ENCODE results near the gene MOB1A. TPM values are rescaled to one million over a fixed set of nuclear protein-coding genes. Genes with fewer than 3 reads are reported as not detected.

The MOB1A gene
- total and polyA plus RNA-seq, 2 of the 8 experiments (the other 6 are each of a cell fraction or from before 2014, with no cell fraction given) = 21.6 to 91.7 TPM

DNA sequence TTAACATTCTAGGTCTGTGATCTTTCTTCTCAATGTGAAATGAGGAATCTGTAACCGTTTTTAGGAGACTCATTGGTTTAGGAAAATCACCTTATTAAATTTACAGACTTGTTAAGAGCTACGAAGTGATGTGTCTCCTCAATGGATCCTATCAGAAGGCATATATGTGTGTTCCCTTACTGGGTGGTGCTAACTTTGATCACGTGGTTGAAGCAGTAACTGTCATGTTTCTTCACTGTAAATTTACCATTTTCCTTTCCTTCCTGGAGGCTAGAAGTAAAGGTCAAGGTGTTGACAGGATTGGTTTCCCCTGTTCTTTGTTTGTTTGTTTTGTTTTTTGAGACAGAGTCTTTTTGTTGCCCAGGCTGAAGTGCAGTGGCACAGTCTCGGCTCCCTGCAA is 18.4 kb upstream of the MOB1A start:
- Histone ChIP-seq H3K23ac (ENCODE audit: insufficient read length) (no peak overlapping the region), H2BK20ac (ENCODE audit: low read length) (no peak overlapping the region), H3K27ac (ENCODE audit: low read depth, low read length) (no peak overlapping the region), H3K56ac (replicated peaks; ENCODE audit: insufficient read length, low read depth, low read length) (no peak overlapping the region), H3K4me2 (ENCODE audit: insufficient read depth in 1 of 2, low read depth in 2 of 2, low read length in 2 of 2) (no peak overlapping the region; a peak in 1 of 4 replicates), H2BK120ac (replicated peaks; ENCODE audit: low read depth, low read length) (no peak overlapping the region), H3K4me1 (replicated peaks in 1 of 4; ENCODE audit: control insufficient read depth in 3 of 4, insufficient read depth in 4 of 4, low read length in 3 of 4) (peaks cover 0 to 8% (median 3%) of the 10 kb centered on the region in 4 experiments; a peak in 3 of 7 replicates), H3K27me3 (replicated peaks in 1 of 4; ENCODE audit: control insufficient read depth in 3 of 4, extremely low read depth in 1 of 4, insufficient read depth in 3 of 4, low read length in 3 of 4) (no peaks in the 10 kb centered on the region), H3K9me3 (ENCODE audit: insufficient read depth in 2 of 2, low read depth in 1 of 2, low read length in 1 of 2) (no peaks in the 10 kb centered on the region), H3K79me1 (ENCODE audit: low read depth, low read length) (no peaks in the 10 kb centered on the region), H2BK5ac (ENCODE audit: low read depth, low read length) (no peak overlapping the region), H2BK12ac (ENCODE audit: low read depth, low read length) (peak overlapping the region; percentile 43; the same call in 1 of the 2 replicates), H2AFZ (ENCODE audit: low read length) (no peak overlapping the region), H2AK5ac (ENCODE audit: low read depth, low read length) (peak overlapping the region; percentile 89; the same call in 1 of the 2 replicates), H3K23me2 (ENCODE audit: low read depth, low read length) (peaks cover 8% of the 10 kb centered on the region), H3K4me3 (ENCODE audit: extremely low read depth in 1 of 4, insufficient read depth in 2 of 4, low read depth in 3 of 4, low read length in 4 of 4) (no peak overlapping the region), H3K14ac (ENCODE audit: insufficient read length) (no peak overlapping the region), H3K4ac (replicated peaks; ENCODE audit: insufficient read length, low read depth, low read length) (no peak overlapping the region), H2BK15ac (ENCODE audit: low read length) (no peak overlapping the region), H3K36me3 (ENCODE audit: control insufficient read depth in 2 of 4, insufficient read depth in 4 of 4, low read length in 3 of 4) (peaks cover 0 to 19% (median 0%) of the 10 kb centered on the region in 4 experiments; a peak in 3 of 8 replicates), H4K20me1 (replicated peaks in 1 of 2; ENCODE audit: control insufficient read depth in 1 of 2, insufficient read depth in 2 of 2, low read length in 2 of 2) (peaks cover 15 to 22% of the 10 kb centered on the region in 2 experiments), H3K18ac (ENCODE audit: extremely low read depth, low read length) (no peak overlapping the region), H4K91ac (replicated peaks; ENCODE audit: insufficient read length, low read length) (no peak overlapping the region), H4K8ac (ENCODE audit: extremely low read depth, insufficient read depth, low read length) (no peak overlapping the region), H4K5ac (ENCODE audit: insufficient read length, low read depth, low read length) (no peak overlapping the region), H3K9ac (replicated peaks in 1 of 4; ENCODE audit: extremely low read depth in 1 of 4, low read depth in 3 of 4, low read length in 3 of 4) (no peak overlapping the region), H3K79me2 (ENCODE audit: control insufficient read depth in 1 of 2, insufficient read depth in 2 of 2, low read length in 2 of 2) (peaks cover 23 to 36% of the 10 kb centered on the region in 2 experiments)
- DNase-seq (ENCODE audit: low read depth in 1 of 2, low spot score in 2 of 2) = peak in 1 of 2 experiments; percentile 29
- CTCF ChIA-PET (ENCODE audit: partially characterized antibody) = interaction anchor here (1.0 to 1.7 kb wide), 5 partner anchors 9 to 38 kb away, joined by 3 to 5 read pairs (median 4); partner anchors contain the start of gene MOB1A
- POLR2A ChIA-PET (ENCODE audit: partially characterized antibody) = interaction anchor here (68.3 to 72.1 kb wide), 2 partner anchors 12 to 19 kb away, joined by 2699 read pairs; partner anchors contain the start of genes BOLA3, MOB1A and MTHFD2
- WGBS, 2 experiments (ENCODE audit: extremely low coverage in 1 of 2, insufficient coverage in 1 of 2, insufficient read length in 1 of 2, insufficient replicate concordance in 2 of 2, low coverage in 1 of 2, low lambda C conversion rate in 2 of 2, missing lambda C conversion rate in 1 of 2) = 92% methylated on average over 4 of the region's 4 CpGs; no CpG with 5 or more reads in 1 of the 2 experiments
- TF ChIP-seq BACH1 (IDR thresholded peaks at IDR 0.05; ENCODE audit: low read length) = no peak
- TF ChIP-seq KDM4A (IDR thresholded peaks at IDR 0.05; ENCODE audit: low read depth, low read length, severe bottlenecking) = no peak
- no peak for FAIRE-seq

Data from H1 (cell line).